Amniotic stem cell (primary cell): ENCODE results near the gene KIF2C.
"Not testable (repeated sequence)": the region's sequence is repeated elsewhere in the genome, so short reads cannot be mapped to it uniquely, and the experiment has no call there.

ENCODE experiments used
- DNase-seq: peaks from one replicate; lab custom pipeline; 2025; lab: John Stamatoyannopoulos, UW

KIF2C gene

DNA sequence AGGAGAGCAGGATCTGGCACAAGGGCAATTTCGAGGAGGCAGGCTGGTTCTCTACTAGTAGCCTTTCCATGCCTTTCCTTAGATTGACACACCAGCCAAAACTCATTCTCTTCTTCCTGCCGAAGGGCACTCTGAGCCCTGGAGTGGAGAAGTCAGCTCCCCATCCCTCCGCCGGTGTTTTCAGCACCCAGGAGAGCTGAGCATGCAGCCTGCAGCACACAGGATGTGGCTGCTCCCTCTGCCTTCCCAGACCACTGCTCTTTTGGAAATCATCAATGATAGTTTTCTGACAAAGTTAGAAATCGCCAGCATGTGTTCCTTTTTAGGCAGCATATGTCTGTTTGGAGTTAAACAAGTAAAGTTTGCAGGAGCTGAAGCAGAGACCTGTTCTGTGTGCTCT lies 20.3 kb upstream of the KIF2C start:
- no peak for DNase-seq

DNA sequence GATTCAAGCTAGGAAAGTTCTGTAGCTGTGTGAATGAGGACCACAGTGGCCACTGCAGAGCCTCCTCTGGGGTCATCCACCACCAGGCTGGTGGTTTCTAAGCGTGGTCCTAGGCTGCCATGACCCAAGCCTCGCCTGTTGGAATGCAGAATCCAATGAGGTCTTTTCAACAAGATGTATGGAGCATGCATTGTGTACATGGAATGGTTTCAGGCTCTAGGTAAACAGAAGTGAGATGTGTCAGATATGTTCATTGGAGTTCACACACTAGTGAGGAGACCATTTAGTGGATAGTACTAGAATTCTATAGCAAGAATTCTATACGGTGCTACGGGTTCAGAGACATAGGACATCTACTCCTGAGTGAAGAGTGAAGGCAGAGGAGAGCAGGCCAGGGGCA lies 19.4 kb upstream of the KIF2C start:
- DNase-seq, result no peak

DNA sequence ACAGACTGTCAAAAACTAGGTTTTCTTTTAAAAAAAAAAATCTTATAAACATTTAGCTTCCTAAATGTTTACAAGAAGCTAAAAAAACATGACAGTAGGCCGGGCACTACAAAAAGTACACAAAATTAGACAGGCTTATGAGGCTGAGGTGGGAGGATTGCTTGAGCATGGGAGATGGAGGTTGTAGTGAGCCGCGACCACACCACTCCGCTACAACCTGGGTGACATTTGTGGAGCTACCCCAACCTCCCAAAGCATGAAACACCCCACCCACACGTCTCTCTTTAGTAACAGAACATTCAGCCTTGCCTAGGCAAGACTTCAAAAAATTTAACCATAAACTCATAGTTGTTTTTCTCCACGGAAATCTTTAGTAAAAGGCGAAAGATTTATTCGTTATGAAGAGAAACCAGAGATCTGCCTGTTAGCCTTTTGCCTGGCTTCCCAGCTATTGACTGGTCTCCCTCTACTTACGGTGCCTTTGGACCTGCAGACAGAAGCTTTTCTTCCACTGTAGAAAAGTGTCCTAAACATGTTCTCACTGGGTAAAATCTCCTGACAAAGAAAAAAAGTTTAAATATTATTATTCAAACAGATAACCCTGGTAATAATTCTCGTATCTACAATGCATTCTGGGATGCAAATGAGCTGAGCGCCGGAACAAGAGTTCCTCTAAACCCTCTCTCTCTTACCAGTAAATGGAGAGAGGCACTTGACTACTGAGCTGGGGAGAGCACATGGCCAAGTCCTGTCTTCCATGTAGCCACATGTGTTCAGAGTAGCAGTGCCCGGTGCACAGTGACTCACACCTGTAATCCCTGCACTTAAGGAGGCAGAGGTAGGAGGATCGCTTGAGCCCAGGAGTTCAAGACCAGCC lies 17.9 kb upstream of the KIF2C start:
- DNase-seq, result no peak

DNA sequence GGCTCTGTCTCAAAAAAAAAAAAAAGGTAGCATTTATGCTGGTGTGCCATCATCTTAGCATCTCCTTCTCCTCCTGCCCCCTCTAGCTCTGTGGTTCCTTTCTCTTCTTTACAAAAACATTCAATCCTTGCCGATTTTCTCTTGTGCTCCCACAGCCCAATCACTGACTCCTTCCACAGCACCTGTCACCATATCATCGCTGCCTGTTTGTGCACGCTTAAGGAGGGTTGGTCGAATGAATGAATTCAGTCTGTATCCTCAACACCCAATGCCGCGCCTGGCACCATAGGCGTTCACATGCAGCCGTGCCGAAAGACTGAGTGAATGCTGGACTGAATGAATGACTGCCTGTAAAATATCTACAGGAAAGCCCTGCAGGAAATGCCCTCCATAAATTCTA lies 16.6 kb upstream of the KIF2C start:
- DNase-seq, result no peak

DNA sequence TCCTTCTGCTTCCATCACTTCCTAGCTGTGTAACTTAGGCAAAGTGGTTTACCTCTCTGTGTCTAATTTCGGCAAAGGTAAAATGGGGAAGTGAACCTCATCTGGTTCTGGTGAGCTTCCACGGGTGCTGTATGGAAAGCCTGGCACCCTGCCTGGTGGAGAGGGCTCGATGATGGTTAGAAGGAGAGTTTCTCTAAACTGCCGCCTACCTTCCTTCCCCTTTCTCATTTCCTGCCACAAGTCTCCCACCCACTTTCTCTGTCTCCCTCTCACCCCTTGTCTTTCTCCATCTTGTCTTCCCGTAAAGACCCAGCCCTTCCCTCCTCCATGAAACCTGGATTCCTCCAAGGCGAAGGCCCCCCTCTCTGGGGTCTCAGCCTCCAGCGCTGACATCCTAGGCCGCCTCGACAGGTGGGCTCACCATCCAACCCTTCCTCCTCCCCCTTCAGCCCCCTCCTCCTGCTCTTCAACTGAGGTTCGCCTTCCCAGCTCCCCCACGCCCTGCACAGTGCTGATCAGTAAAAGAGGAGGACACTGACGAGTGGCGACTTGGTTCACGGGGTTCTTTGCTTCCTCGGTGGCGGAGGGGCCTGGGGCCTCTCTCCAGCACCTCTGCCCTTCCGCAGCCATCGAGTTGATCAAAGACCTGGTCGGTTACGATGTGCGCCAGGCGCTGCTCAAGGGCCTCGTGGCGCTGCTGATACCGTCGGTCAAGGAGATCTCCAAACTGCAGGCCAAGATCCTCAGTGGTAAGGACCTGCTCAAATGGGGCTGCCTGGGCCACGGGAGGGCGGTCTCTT lies 15.9 kb upstream of the KIF2C start:
- no peak for DNase-seq

DNA sequence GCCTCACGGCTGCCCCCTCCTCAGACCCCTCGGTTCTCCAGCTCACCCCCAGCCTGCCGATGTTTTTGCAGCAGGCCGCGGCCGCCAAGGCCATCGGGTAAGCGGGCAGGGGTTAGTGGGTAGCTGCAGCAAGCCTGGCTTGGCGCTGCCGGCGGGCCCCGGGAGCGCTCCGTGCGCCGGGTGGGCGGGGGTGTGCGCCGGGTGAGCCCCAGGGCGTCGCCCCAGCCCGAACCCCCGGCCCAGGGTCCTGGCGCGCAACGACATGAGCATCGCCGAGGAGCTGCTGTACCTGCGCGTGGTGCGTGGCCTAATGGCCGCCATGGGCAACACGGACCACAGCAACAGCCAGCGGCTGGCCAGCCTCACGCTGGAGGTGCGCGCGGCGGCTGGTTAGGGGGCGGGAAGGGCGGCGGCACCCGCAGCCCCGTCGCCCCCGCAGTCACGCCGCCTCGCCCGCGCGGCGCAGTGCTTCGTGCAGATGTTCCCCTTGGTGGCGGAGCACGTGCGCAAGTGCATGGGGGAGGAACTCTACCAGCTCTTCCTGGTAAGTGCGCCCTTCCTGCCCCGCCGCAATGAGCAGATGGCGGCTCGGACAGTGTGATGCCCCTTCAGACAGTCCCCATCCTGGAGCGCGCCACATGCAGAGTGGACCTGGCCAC lies 15.2 kb upstream of the KIF2C start:
- DNase-seq, result no peak

DNA sequence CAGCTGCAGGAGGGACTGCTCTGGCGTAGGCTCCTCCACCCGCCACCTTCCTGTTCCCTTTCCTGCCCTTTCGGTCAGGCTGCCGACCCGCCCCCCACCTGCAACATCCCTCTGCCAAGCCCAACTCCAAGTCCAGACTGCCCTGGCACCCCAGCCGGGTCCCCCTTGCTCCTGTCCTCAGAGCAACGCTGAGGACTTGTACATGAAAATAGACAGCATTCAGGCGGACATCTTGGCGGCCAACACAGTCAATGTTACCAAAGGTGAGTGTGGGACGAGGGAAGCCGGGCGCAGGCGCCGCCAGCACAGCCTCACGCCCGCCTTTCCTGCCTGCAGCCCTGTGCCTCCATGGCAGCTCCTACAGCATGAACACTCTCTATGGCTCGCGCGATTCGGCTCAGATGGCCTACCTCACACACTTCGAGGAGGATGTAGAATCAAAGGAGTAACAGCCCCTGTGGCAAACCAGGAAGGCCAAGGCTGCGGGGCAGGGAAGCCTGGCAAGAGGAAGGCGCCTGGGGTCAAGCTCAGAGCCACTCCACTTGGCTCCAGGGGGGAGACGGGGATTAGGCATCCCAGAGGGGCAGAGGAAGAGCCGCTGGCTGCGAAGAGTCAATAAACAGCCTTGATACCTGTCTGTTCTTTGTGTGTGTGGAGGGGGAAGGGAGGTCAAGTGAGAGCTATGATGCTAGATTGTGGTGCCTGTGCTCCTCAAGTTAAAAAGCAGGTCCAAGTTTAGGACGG lies 14.5 kb upstream of the KIF2C start:
- DNase-seq, result no peak

DNA sequence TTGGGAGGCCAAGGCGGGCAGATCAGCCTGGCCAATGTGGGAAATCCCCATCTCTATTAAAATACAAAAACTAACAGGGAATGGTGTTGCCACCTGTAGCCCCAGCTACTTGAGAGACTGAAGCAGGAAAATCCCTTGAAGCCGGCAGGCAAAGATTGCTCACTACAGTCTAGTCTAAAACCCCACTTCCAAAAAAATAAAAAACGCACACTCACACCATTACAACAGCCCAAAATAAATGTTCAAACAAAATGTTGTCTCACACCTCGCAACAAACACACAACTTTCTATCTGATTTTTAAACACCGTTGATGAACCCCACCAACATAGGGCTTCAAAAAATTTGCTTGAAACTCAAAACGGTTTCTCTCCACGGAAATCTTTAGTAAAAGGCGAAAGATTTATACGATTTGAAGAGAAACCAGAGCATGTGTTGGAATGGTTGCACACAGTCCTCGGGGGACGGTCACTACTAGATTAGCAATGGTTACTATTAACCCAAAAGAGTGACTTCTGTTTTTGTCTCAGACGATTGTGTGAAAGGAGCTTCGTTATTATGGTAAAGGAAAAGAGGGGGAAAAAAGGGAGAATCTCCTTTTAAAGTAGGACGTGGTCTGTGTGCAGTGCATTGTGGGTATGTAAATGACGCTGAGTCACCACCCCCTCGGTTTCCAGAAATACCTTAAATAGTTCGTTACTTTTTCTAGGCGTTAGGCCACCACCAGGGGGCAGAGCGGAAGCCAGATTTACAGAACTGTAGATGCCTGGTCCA lies 8.7 kb upstream of the KIF2C start, which contains the start of gene RNU5D-1:
RNU5D-1 (minus strand) TSS at position 430 of the 772 bp plus-strand sequence.
- DNase-seq, result peak; percentile 89

DNA sequence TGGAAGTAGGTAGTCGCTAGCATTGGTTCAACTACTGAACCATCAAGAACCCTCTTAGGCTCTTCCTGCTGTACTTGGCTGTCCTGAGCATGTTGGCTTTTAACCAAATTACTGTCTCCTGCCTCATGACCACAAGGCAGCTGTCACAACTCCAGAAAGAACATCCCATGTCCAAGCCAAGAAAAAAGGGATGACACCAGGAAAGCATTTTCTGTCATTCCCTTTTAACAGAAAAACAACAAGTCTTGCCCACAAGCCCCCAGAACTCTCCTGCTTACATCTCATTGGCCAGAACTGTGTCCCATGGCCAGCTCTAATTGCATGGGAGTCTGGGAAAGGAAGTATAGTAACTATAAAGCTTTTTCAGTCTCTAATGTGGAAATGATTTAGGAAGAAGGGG lies 6.3 kb upstream of the KIF2C start:
- DNase-seq, result no peak

DNA sequence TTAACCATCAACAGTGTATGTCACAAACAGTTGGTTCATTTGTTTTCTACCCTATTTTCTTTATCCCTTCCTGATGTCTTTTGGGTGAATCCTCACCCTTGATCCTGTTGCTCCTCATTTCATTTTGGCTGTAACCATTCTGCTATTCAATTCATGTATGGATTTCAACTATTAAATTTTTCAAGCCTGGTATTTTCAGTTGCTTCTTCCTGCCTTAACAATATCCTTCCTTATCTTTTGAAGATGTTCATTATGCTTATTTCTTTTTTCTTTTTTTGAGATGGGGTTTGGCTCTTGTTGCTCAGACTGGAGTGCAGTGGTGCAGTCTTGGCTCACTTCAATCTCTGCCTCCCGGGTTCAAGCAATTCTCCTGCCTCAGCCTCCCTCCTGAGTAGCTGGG lies 5.9 kb upstream of the KIF2C start:
- DNase-seq, result no peak

DNA sequence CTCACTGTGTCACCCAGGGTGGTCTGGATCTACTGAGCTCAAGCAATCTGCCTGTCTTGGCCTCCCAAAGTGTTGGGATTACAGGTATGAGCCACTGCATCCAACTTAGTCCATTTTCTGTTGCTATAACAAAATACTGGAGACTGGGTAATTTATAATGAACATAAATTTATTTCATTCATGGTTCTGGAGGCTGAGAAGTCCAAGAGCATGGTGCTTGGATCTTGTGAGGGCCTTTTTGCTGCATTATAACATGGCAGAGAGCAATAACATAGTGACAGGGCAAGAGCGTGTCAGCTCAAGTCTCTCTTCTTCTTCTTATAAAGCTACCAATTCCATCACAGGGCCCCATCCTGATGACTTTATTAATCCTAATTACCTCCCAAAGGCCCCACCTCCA lies 3.6 kb upstream of the KIF2C start:
- DNase-seq, result no peak

DNA sequence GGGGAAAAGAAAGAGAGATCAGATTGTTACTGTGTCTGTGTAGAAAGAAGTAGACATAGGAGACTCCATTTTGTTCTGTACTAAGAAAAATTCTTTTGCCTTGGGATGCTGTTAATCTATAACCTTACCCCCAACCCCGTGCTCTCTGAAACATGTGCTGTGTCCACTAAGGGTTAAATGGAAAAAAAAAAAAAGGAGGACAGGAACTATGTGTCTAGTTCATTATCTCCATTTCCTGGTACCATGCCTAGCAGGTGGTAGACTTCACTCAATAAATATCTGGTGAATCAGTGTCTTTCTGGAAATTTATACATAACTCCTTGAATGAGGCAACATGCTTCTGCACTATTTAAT lies 707 bp upstream of the KIF2C start:
- not testable (repeated sequence) for DNase-seq

DNA sequence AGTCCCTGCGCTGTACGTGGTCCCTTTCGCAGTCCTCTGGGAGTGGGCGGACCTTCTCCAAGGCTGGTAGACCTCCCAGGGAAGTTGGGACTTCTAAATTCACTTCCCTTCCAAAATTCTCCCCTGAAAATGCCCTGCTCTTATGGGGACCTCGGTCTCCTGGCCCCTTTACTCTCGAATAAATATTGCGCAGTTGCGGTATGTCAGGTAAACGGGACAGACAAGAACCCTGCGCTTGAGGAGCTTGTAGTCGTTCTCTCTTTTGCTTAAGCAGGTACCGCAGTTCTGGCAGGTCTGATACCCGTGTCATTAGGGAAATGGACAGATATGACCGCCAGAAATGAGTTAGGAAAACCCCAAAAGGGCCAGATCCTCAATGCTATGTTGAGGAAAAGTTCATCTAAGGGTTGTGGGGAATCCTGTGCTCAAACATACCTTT lies 561 bp downstream of the KIF2C start:
- DNase-seq, result no peak

DNA sequence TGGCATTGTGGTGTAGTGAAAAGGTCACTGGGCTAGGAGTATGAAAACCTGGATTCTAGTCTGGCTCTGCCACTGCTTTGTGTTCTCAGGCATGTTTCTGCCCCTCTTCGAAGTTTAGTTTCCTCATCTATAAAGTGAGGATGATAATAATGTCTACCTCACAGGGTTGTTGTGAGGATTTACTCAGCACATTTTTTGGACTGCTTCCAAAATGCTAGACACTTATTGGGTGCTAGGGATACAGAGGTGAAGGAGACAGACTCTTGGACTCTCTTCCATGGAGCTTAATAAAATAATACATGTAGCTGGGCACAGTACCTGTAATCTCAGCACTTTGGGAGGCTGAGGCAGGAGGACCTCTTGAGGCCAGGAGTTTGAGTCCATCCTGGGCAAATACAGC lies 3.6 kb downstream of the KIF2C start:
- DNase-seq, result no peak

DNA sequence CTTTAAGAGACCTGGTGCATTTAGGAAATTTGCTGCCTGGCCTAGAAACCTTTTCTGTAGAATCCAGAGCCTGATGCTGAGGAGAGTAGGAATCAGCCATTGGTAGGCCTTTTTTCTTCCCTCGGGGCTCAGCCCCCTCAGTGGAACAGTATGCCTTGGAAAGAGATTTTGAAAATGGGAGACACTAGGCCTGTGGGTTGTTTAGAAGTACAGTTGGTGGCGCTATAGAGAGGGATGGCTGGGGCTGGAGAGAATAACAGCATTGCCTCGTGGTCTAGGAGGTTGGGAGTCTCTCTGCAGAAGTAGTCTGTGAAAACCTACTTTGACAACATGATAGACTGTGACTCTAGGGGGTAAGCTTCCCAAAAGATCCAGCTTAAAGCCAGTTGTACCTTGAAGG lies 8.2 kb downstream of the KIF2C start:
- no peak for DNase-seq

DNA sequence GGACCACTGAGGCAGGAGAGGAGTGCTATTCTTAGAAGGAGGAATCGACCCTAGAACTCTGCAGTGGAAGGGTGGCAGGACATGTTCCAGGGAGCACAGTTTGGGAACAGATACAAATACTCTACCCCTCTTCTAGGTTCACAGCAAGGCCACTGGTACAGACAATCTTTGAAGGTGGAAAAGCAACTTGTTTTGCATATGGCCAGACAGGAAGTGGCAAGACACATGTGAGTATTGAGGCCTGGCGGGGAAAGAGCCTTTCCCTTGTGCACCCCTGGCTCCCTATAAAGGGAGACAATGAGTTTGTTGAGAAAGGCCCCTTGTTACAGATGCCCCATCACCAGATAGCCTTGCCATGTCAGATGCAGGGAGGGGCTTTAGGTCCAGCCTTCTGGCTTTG lies 17.8 kb downstream of the KIF2C start:
- DNase-seq, result no peak

DNA sequence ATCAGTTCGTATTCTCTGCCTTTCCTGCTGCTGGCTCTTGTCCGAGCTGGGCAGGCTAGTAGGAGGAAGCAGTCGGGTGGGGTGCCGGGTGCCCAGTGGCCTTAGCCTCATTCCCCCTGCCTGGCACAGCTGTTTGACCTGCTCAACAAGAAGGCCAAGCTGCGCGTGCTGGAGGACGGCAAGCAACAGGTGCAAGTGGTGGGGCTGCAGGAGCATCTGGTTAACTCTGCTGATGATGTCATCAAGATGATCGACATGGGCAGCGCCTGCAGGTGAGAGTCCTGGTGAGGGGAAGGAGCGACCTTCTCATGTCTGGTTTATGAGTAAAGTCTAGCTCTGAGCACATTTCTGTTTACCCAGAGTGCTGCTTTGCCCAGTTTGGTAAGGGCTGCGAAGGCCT lies 19.4 kb downstream of the KIF2C start:
- DNase-seq, result no peak

DNA sequence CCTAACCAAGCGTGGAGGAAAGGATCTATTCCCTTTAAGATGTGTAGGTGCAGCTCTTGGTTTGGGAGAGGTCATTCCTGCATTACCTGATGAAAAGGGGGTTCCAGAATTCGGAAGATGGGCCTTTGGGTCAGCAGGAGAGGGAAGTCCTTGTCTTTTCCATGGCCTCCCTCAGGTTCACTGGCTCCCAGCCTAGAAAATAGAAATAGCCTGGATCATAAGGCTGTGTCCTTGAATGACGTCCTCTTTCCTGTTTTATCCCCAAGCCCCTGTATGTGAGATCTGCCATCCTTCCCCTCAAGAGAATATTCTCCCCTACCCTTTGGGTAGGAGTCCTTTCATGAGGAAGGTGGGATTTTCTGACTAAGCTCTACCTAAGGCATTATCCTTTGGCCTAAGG lies 21.2 kb downstream of the KIF2C start:
- no peak for DNase-seq

DNA sequence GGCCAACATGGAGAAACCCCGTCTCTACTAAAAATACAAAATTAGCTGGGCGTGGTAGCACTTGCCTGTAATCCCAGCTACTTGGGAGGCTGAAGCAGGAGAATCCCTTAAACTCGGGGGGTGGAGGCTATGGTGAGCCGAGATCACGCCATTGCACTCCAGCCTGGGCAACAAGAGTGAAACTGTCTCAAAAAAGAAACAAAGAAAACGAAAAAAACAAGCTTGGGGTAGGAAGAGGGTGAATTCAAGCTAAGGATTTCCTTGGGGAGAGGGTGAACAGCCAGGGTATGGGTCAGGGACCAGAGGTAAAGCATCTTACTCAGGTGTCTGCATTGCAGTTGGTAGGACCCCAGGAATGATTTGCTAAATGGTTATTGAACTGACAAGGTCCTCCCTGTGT lies 26.8 kb downstream of the KIF2C start:
- DNase-seq, result not testable (repeated sequence)

DNA sequence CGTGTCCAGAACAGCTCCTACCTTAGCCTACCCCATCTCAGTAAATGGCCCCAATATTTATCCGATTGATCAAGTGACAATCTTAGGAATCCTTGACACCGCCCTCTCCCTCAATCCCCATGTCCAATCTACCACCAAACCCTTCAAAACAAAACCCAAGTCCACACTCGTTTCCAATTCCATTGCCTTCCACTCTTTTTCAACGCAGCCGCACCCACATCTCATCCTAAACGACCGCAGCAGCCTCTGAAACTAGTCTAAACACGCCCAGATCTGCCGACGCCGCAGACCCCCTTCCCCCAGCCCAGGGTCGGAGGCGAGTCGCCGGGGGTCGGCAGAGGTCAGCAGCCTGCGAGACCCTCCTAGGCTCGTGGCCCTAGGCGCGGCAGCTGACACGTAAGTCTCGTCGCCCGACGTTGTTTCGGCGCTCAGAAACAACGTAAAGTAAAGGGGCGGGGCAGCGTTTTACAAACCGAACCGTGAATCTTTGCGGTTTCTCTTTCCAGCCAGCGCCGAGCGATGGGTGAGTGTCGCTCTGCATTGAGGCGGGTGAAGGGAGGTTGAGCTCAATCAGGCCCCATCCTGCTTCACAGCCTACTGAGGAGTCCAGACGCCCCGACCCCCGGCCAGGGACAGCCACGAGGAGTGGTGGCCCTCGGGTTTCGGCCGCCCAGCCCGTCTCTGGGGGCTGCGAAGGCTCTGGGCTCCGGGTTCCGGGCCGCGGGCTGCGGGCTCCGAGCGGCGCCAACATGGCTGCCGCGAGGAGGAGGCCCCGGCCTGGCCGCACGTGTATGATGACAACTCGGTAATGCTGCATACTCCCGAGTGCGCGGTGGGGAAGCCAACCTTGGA lies 35.7 kb downstream of the KIF2C start, which contains the start of gene RPS8:
RPS8 (plus strand) TSS at position 463 of the 852 bp plus-strand sequence; CDS start at position 520, 57 bp downstream.
- DNase-seq, result peak; percentile 88
